Measurements from ENCODE around the gene YBX1.
"Not testable (repeated sequence)": the region's sequence is repeated elsewhere in the genome, so short reads cannot be mapped to it uniquely, and the experiment has no call there.

The YBX1 gene

DNA sequence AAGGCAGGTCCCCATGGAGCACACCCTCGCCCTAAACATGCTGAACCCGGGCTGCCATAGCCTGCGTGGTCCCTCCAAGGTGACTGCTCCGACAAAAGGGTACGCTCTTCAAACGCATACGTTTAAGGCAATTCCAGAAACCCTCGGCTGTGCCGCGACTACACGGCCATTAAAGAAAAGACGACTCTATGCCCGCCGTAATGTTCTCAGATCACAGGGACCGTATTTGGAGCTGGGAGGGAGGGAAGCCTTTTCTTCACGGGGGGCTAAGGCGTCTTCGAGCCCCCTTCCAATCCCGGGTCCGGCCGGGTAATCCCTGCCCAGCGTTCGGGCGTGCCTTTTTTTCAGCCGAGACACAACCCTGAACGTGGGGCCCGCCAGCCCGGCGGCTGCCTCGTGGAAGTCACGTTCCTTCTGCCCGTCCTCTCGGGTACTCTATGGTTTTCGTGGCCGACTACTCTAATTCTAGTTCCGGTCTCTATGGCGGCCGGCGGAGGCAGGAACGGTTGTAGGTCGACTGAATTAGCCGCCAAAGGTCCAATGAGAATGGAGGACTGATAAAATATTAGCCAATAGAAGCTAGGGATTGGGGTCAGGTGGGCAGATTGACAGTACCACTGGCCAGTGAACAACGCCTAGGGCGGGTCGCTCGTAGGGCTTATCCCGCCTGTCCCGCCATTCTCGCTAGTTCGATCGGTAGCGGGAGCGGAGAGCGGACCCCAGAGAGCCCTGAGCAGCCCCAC is at the start of gene YBX1:
Gene YBX1 (plus strand): TSS at position 678 of the 743 bp plus-strand sequence. CDS start 148 bp downstream, outside the sequence.
- peak; percentile 98 for DNase-seq (ENCODE audit: low read depth)

DNA sequence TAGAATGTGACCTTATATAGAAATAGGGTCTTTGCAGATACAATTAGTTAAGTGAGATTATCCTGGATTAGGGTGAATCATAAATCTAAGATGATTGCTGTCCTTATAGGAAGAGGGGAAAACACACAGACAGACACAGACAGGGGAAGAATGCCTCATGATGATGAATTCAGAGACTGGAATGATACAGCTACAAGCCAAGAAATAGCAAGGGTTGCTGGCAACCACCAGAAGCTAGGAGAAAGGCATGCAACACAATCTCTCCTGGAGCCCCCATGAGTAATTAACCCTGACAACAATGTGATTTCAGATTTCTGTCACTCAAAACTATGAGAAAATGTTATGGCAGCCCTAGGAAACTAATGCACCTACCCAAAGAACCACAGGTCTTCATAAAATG is 43.1 kb upstream of the YBX1 start:
- DNase-seq (ENCODE audit: low read depth) = no peak

DNA sequence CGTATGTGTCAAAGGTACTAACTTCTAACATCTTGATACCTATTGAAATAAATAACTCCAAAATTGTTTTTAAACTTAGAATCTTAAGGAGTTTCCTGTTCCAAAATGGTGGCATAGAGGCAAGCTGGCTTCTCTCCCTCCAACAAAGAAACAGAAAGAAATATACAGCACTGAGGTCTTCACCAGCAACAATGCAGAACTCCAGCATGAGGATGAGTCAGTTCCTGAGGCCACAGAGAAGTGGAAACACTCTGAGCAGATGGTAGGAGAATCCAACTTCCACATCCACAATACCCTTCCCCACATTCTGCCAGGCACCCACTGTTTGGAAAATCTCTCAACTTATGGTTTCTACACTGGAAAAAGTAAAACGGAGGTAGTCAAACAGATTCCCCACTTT is 36.2 kb upstream of the YBX1 start:
- no peak for DNase-seq (ENCODE audit: low read depth)

DNA sequence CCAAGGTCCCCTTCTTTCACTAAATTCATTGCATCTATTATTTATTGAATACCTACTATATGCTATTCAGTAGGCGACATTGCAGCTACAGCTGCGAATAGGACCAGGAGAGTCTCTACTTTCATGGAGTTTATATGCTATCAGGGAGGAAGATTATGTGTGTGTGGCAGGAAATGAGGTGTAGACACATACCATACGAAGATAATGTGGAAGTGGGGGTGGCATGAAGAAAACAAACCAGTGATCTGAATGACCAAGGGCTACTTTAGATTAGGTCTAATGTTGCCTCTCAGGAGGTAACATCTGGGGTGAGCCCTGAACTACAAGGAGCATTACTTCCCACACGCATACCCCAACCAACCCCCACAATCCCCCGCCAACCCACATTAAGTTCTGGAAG is 25.0 kb upstream of the YBX1 start:
- no peak for DNase-seq (ENCODE audit: low read depth)

DNA sequence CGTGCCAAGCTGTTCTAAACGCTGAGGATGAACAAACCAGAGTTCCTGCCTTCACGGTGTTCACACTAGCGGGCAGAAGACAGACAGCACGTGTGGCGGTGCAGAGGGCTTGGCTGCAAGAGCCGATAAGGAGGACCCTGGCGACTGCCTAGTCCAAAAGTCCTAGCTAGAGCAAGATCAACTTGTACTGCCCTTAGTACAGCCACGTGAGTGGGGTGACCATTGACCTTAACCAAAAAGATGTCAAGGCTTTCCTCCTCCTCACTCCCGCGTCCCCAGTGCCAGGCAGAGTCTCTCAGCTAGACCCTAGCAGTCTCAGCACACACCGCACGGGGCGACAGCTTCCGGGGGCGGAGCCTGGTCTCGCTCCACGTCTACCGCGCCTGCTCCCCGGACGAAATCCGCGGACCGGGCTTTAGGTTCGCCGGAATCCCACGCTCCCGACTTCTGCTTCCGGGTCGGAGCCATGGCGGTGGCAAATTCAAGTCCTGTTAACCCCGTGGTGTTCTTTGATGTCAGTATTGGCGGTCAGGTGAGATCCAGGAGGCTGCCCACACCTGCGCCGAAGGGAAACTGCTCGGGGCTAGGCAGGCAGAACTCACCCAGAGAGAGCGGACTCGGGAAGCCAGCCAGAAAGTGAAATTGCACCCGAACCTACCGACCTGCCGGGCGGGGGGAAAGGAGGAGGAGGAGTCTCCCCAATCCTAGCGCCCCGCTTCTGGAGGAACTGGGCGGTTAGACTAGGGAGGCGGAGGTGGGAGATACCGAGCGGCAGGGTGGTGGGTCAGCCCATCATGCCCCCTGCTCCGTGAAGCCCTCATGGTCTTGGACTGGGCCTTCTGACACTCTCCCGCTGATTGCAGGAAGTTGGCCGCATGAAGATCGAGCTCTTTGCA is 24.0 kb upstream of the YBX1 start, which contains the start of gene PPIH:
Gene PPIH (plus strand): TSS at position 443 of the 896 bp plus-strand sequence. CDS start 24 bp downstream, at position 467.
- peak; percentile 85 for DNase-seq (ENCODE audit: low read depth)

DNA sequence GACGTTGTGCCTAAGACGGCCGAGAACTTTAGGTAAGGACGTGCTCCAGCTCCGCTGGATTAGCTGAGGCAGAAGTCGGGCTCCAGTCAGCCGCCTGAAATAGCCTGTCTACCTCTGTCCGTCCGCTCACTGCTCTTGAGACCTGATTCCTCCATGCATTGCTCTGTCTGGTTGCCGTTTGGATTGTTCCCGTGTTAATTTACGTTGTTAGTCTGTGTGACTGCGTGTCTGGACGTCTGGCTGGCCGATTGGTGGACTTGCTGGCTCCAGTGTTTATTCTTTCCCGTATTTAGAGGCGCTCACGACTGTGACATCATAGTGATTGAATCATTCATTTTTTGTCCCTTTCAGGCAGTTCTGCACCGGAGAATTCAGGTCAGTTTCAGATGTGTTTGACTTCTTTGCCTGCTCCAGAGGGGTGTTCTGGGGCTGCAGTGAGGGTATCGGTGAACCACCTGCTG is 23.3 kb upstream of the YBX1 start:
- no peak for DNase-seq (ENCODE audit: low read depth)

DNA sequence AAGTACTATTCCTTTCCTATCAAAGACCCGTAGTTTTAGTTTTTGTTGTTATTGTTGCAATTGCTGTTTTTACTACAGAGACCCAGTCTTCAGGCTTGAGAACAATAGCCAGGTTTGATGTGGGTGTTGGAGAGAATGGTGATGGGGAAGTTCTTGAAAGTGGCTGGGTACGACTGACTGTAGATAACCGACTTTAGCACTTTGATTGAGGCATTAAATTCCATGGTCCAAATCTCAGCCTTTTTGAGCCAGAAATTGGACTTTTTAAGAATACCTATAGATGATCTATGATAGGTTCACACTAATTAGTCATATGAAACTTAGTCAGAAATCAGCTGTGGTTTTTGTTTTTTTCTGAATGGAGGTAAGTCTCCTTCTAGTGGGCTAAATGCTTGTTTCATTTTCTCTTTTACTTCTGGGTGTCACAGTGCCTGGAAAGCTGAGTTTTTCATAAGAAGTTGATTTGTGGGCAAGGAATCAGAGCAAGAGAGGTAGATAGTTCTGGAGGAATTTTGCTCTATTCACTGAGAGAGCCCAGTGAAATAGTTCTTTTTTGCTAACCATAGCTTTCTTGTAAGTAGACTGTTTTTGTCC is 21.2 kb upstream of the YBX1 start:
- no peak for DNase-seq (ENCODE audit: low read depth)

DNA sequence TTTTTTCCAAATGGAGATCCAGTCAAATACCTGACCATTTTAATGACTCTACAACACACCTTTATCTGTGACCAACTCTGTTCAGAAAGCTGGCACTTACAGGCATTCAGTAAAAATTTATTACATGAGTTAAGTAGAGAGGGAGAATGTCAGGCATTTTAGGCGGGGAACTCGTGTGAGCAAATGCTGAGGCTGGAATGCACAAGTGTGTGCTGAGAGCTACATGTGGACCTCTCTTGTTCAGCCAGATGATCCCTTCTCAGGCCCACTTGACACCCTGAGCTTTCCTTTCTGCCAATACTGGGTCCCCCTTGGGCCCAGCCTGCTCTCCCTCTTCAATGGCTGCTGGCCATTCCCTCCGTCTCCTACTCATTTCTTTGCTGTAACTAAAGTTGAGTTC is 12.3 kb upstream of the YBX1 start:
- DNase-seq (ENCODE audit: low read depth) = no peak

DNA sequence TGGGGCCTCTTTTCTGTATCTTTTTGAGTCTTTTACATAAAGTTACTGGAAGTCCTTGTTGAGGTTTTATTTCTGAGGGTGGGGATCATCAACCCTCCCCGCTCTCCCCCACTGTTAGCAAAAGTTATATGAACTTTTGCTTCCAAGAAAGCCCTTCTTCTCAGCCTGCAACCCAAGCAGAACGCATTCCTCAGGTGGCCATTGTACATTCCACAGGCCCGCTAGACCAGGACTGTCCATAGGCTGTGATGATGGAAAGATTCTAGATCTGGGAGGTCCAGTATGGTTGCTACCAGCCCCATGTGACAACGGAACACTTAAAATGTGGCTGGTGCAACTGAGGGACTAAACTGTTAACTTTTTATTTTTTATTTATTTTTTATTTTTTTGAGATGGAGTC is 11.8 kb upstream of the YBX1 start:
- no peak for DNase-seq (ENCODE audit: low read depth)

DNA sequence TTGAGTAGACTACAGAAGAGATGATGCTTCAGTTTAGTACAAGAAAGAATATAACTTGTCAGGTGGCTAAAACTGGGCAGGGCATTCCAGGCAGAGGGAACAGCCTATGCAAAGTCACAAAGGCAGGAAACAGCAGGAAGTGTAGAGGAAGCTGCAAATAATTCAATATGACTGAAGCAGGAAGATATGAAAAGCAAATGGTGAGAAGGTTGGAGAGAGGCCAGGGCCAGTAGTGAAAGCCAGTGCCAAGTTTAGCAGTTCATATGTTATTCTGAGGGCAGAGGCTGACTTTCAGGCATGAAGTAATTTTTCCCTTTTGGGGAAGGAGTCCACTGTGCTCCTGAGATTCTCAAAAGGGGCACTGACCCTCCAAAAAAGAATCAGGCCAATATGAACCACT is 8.0 kb upstream of the YBX1 start:
- no peak for DNase-seq (ENCODE audit: low read depth)

DNA sequence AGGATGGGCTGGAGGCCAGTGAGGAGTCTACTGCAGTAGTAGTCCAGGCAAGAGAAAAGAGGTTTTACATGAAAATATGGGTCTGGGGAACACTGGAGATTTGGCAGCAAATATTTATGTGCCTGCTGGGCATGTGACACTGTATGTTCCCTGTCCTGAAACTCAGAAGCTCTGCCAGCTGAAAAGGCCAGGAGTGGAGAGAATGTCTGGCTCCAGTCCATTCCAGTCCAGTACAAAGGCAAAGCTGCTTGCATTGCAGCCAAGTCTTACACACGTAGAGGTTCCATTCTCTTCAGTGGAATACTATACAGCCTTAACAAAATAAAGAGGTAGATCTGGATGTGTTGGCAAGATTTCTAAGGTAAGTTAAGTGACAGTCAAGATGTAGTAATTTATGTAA is 7.5 kb upstream of the YBX1 start:
- DNase-seq (ENCODE audit: low read depth) = no peak

DNA sequence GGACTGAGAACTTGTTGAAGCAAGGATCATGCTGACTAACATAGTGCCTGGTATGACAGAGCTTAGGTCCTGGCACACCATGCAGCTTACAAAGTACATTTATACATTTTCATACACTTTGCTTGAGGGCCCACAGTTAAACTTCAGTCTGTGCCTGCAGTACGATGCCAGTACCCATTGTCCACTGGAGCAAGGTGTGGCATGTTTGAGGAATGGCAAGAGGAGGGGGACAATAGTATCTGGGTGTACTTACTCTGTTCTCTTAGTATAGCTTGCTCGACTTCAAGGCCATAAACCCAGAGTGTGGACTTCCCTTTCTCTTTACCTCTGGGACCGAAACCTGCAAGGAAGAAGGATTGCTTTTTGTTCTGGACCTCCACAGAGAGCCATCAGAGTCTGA is 6.8 kb upstream of the YBX1 start:
- DNase-seq (ENCODE audit: low read depth) = no peak

DNA sequence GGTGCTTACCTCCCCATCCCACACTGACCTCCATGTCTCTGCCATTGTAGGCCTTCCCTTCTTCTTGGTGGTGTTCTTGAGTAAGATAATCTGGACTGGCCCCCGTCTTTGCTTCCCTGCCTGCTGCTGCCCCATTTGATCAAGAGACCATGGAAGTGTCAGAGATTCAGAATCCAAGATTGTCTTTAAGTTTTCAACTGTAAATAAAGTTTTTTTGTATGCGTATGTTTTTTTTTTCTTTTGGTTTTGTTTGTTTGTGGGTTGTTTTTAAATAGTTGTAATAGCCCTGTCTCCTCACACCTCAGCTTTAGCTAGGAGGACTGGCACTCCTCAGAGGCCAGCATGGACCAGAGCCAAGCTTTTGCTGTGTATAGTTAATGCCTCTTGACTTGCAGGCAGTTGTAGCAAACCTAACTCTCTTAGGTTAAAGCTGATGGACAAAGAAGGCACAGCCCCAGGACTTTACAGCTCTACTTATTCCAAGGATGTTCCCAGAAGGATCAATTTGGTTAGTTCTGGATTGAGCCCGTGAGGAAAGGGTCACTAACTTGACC is 5.6 kb upstream of the YBX1 start:
- no peak for DNase-seq (ENCODE audit: low read depth)

DNA sequence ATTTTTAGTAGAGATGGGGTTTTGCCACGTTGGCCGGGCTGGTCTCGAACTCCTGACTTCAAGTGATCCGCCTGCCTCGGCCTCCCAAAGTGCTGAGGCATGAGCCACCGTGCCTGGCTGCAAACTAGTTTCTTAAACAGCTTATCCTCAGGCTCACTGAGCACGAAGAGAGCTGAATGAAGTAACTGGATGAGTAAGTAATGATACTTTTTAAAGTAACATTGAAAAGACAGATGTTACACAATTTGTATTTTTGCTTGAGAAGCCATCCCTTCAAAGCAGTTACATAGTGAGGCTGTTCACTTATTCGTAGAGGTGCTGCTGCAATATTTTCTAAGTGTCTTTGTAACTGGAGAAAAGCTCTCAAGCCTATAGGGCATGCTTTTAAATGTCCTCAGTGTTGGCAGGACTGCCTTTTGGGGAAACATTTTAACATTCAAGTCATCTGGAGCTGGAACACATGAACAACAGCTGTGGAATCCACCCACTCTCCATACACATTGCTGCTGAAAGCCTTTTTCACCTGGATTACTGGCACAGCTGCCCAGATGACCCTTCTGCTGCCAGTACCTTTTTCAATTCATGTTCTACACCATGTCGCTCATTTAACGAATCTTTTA is 2.7 kb upstream of the YBX1 start:
- no peak for DNase-seq (ENCODE audit: low read depth)

DNA sequence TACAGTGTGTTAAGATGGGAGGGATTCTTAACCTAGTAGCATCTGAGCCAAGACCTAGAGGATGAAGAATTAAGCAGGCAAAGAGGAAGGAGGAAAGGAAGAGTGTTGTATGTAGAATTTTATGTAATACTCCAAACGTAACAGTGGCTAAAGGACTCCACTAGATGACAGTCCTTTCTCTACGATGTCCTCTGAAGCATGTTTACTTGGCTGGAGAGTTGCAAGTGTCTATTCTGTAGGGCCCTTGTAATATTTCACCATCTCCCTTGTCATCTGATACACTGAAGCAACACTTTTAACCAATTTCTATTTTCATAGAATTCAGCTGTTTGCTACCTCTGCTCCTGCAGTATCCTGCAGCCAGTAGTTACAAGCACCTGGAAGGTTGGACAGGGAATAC is 2.2 kb upstream of the YBX1 start:
- no peak for DNase-seq (ENCODE audit: low read depth)

DNA sequence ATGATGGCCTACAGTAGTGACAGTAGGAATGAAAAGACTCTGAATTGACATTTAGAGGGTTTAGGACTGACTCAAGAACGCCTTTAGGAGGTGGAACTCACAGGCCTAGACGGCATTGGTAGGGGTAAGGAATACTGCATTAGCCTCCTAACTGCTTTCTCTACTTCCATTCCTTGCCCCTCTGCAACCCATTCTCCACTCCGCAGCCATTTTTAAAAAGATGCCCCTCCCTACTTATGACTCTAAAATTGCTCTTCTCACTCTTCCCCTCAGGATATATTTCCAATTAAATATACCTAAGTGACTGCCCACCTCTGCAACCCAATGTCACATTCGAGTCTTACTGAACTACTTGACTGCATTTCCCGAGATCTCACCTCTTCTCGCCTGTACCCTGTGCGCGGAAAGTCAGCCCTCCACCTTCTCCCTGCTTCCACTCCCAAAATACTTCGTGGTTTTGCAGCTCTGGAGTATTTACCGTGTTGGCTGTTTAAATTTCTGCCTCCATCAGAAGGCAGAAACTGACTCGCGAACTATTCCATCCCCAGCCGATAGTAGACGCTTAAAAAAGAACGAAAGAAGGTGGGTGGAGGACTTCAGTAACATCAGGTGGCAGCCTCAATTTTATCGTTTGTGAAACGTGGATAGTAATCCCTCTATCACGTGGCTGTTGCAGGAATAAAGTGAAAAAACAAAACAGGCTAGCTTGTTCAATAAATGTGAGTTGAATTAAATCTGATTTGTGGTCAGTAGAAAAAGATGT is 1.1 kb upstream of the YBX1 start:
- no peak for DNase-seq (ENCODE audit: low read depth)

DNA sequence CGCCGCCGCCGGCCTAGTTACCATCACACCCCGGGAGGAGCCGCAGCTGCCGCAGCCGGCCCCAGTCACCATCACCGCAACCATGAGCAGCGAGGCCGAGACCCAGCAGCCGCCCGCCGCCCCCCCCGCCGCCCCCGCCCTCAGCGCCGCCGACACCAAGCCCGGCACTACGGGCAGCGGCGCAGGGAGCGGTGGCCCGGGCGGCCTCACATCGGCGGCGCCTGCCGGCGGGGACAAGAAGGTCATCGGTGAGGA is 193 bp downstream of the YBX1 start:
- not testable (repeated sequence) for DNase-seq (ENCODE audit: low read depth)

DNA sequence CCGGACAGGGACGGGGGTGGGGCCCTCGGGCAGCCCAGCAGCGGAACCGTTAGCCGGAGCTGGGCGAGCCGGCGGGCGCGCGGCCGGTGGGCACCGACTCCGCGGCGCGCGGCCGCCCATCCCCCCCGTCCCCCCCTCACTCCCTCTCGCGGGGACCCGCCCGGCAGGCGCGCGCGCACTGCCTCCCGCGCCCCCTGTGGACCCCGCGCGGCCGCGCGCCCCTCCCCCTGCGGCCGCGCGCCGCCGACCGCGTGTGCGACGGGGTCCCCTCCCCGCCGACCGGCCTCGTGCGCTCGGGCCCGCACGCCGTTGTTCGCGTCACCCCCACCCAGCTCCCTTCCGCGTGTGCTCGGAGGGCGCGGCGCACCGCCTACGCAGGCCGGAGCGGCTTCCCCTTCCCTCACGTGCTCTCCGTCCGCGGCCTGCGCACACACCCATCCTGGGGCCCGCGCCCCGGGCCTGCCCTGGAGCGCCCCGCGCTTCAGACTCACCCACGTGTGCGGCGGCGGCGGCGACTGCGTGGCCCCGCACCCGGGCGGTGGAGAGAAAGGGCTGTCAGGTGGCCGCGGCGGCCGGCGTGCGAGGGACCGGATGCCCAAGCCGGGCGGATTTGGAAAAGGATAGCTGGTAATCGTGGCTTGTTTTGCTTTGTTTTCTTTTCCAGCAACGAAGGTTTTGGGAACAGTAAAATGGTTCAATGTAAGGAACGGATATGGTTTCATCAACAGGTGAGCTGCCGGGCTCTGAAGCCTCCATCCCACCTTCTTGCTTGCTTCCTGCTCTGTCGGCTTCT is 717 bp downstream of the YBX1 start:
- DNase-seq (ENCODE audit: low read depth) = peak; percentile 50

DNA sequence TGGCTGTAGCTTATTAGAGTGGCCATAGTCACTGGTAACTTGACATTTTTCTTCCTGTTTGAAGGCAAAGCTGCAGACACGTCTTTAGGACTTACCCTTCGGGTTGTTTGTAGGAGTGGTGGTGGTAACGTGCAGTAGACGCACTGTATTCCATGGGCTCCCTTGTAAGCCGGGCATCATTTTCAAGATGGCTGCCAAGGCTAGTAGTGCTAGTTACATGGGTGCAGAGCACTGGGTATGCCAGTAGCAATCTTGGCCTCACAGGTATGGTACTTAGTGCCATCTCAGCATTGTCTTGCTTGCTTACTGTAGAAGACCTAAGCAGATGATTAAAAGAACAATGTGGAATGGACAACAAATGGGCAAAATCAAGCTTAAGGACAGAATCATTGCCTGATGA is 1.9 kb downstream of the YBX1 start:
- DNase-seq (ENCODE audit: low read depth) = no peak

DNA sequence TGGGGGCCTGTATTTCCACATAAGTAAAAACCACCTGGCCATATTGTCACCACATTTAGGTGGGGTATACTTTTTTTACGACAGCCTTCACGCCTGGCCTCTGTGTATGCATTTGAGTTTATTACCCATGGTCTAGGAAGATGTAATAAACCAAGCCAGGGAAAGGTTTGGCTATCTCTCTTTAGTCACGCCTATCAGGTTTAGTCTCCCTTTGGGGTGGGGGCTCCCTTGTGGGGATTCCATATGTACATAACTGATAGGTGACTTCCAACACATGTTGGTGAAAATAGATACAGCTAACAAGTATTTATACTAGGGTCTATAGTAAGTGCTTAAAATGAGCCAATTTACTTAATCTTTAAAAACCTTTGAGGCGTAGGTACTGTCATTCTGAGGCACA is 4.2 kb downstream of the YBX1 start:
- DNase-seq (ENCODE audit: low read depth) = no peak

DNA sequence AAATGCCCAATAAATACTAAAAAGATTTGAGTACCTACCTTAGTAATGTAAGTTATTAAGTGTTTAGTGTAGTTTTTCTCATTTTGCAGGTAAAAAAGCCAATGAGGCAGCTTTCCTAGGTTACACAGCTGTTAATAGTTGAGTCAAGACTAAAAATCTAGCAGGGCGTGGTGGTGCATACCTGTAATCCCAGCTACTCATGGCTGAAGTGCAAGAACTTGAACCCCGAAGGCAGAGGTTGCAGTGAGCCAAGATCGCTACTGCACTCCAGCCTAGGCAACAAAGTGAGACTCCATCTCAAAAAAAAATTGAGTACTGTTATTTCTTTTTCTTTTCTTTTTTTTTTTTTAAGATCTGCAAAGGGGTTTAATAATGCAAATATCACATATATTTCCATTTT is 7.7 kb downstream of the YBX1 start:
- DNase-seq (ENCODE audit: low read depth) = no peak

Measured in stromal cell of bone marrow (primary cell).